ENCODE data around the gene ZFYVE28. TPM values are rescaled to one million over a fixed set of nuclear protein-coding genes. Genes with fewer than 3 reads are reported as not detected.

The ZFYVE28 gene
- total RNA-seq, 2 donors from 2014 or later = 49.4 to 63.6 TPM

DNA sequence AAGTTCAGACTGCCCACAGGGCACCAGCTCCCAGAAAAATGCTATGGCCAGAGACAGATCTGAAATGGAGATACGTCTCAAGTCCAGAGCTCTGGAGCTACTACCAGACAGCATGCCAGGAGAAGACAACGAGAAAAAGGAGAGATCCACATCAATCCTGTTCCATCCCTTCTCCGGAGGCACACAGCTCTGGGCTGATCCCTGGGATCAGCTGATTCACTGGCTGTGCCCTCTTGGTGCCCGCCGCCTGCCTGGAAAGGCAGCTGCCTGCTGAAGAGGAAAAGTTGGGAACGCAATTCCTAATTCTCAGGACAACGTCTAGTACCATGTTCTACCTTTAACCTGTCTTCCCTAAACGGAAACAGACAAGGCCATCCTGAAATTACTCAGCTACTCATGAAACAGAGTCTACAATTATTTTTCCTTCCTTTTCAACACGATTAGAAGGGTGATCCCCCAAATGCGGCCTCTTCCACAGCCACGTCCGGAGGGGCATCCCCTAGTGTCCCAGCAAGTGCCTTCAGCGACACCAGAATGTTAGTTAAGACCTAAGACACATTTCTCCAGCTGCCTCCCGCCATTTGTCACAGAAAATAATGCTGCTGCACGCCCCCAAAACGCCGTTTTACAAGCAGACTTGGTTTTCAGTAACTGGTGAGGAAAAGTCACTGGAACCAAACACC lies 2.4 kb downstream of the ZFYVE28 start:
- no peaks in the 10 kb centered on the region for H3K9me3 ChIP-seq (ENCODE audit: control insufficient read depth, low read length, poor library complexity, severe bottlenecking)
- Mint-ChIP-seq H3K36me3 (ENCODE audit: low read depth) (no peaks in the 10 kb centered on the region), H3K27ac (peak overlapping the region; percentile 81), H3K4me1 (peaks cover 55% of the 10 kb centered on the region), H3K4me3 (peak overlapping the region; percentile 90), H3K27me3 (no peaks in the 10 kb centered on the region)
- no peak for ATAC-seq
- DNase-seq = no peak

DNA sequence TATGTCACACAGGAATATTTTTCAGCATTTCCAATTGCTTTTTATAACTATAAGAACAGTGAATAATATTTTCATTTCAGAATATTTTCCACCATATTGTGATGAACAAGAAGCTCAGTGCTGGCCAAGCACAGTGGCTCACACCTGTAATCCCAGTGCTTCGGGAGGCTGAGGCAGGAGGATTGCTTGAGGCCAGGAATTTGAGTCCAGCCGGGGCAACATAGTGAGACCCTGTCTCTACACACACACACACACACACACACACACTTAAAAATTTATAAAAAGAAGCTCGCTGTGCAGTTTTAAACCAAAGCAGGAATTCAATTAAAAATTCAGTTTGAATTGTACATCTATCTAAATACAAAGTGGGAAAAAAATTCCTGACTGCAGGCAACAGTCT lies 3.2 kb downstream of the ZFYVE28 start:
- H3K36me3 Mint-ChIP-seq (ENCODE audit: low read depth) = no peaks in the 10 kb centered on the region
- peak overlapping the region; percentile 90 for H3K4me3 Mint-ChIP-seq
- H3K4me1 Mint-ChIP-seq = peaks cover 59% of the 10 kb centered on the region
- ATAC-seq (no peak), DNase-seq (no peak)
- H3K27ac Mint-ChIP-seq = peak overlapping the region; percentile 99
- no peaks in the 10 kb centered on the region for H3K9me3 ChIP-seq (ENCODE audit: control insufficient read depth, low read length, poor library complexity, severe bottlenecking)
- no peaks in the 10 kb centered on the region for H3K27me3 Mint-ChIP-seq

DNA sequence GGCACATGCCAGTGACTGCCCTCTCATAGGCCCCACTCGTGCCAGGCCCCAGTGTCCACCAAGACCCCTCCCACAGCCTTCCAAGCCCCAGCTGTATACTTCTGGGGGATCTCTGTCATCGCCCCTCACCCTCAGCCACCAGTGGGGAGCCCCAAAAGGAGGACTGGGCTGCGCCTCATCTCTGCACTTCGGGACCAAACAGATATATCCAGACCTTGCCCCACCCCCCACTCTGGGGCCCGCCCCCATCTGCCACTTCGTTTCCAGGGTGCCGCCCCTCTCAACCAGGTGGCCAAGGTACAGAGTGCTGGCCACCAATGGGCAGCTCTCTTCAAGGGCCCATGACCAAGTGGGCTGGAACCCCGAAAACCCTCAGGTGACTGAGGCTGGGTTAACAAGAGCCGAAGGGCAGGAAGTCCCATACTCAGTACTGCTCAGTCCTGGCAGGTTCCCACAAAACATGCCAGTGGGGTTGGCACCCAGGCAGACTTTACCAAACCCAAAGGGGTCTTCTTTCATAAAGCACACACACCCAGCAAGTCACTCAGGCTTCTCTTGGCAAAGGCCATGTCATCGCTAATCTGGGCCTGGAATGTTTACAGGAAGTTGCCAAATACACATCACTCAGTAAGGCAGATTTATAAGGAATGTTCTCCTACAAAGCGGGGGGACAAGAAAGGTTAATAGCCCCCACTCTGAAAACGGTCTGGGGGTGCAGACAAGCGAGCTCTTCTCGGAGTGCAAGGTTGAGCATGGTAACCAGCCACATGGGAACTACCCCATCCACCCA lies 4.4 kb downstream of the ZFYVE28 start:
- H3K27ac Mint-ChIP-seq = peak overlapping the region; percentile 99
- no peaks in the 10 kb centered on the region for H3K27me3 Mint-ChIP-seq
- peaks cover 57% of the 10 kb centered on the region for H3K4me1 Mint-ChIP-seq
- no peaks in the 10 kb centered on the region for H3K36me3 Mint-ChIP-seq (ENCODE audit: low read depth)
- H3K9me3 ChIP-seq (ENCODE audit: control insufficient read depth, low read length, poor library complexity, severe bottlenecking) = no peaks in the 10 kb centered on the region
- no peak for ATAC-seq
- peak; percentile 26 to 35 (median 30) for DNase-seq
- peak overlapping the region; percentile 94 for H3K4me3 Mint-ChIP-seq

DNA sequence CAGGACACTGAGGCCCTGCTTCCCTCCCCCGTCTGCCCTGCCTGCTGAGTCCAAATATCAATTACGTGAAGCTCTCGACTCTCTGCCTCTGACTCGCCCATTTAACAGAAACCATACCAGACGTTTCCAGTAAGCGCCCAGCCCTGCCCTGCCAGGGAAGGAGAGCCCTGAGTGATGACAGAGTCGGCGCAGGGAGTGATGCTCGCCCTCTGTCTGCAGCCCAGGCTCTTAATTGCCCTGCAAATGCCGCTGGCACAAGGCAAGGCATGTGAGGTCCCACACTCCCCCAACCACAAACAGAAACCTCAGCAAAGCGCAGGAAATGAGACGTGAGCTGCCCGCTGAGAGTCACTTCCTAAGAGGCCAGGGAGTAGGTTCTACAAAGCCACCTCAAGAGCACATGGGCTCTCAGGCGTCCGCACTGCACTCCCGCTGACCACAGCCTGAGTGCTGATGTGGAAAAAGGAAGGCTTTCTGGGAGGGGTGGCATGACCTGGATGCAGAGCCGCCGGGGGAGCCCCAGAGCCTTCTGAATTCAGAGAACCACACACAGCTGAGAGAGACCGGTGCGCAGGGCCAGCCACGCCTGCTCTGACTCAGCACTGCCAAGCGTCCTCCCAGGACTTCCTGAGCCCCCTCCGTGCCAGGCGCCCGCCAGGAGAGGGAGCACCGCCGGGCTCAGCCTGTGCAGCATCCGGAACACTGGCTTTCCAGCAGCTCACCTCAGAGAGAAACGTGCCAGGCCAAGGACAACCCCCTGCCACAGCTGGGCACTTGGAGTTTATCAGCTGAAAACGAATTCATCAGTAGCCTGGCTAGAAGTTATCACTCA lies 5.3 kb downstream of the ZFYVE28 start:
- H3K36me3 Mint-ChIP-seq (ENCODE audit: low read depth) = no peaks in the 10 kb centered on the region
- ATAC-seq (peak; percentile 81), DNase-seq (peak; percentile 83 to 92 (median 83))
- no peaks in the 10 kb centered on the region for H3K27me3 Mint-ChIP-seq
- peak overlapping the region; percentile 99 for H3K27ac Mint-ChIP-seq
- H3K9me3 ChIP-seq (ENCODE audit: control insufficient read depth, low read length, poor library complexity, severe bottlenecking) = no peaks in the 10 kb centered on the region
- peaks cover 65% of the 10 kb centered on the region for H3K4me1 Mint-ChIP-seq
- peak overlapping the region; percentile 94 for H3K4me3 Mint-ChIP-seq

DNA sequence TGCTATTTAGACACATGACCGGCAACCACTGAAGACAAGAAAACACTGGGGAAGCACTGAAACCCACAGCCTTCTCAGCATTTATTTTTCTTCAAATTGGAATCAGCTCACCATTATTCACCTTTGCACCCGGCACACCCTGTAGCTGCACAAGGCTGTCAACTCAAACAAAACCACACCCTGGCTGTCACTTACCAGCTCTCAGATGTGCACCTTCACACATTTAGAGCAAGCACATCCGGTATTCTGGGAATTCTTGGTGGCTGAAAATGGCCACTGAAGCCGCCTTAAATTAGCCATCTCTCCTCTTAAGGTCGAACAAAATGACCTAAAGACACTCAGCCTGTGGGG lies 5.9 kb downstream of the ZFYVE28 start:
- H3K27ac Mint-ChIP-seq = peak overlapping the region; percentile 99
- ATAC-seq = peak; percentile 45
- H3K4me3 Mint-ChIP-seq = peak overlapping the region; percentile 94
- H3K9me3 ChIP-seq (ENCODE audit: control insufficient read depth, low read length, poor library complexity, severe bottlenecking) = no peaks in the 10 kb centered on the region
- DNase-seq = peak in 2 of 3 donors; percentile 39 to 43
- H3K27me3 Mint-ChIP-seq = no peaks in the 10 kb centered on the region
- peaks cover 67% of the 10 kb centered on the region for H3K4me1 Mint-ChIP-seq
- H3K36me3 Mint-ChIP-seq (ENCODE audit: low read depth) = no peaks in the 10 kb centered on the region

DNA sequence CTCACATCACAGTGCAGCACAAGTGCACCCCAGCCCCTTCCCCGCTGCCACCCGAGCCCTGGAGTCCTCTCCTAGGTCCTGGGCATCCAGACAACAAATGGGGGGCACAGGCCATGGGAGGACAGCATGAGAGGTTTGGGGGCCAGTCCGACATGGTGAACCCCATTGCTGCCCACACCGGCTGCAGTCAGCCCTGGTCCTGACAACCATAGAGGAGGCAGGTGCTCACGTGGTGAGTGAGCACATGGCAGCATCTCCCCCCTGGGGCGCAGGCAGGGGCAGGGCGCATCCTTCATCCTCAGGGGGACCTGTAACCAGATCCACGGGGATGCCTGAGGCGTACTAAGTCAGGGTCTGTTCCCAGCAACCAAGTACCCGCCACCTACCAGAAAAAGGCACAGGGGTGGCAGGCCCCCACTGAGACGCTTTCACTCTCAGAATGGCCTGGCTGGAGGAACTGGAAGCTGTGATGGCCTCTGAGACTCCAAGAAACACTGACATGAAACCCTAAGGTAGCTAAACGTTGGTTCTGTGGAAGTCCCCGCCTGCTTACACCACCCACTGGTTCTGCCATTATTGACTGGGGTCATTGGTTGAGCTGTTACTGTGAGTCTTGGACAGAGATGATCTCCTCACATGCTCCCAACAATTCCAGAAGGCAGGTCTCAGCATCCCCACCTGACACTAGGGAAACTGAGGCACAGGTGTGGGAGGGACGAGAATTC lies 6.5 kb downstream of the ZFYVE28 start:
- DNase-seq (no peak), ATAC-seq (no peak)
- Mint-ChIP-seq H3K27ac (peak overlapping the region; percentile 99), H3K4me3 (peak overlapping the region; percentile 94), H3K36me3 (ENCODE audit: low read depth) (no peaks in the 10 kb centered on the region), H3K4me1 (peaks cover 70% of the 10 kb centered on the region), H3K27me3 (no peaks in the 10 kb centered on the region)
- no peaks in the 10 kb centered on the region for H3K9me3 ChIP-seq (ENCODE audit: control insufficient read depth, low read length, poor library complexity, severe bottlenecking)

DNA sequence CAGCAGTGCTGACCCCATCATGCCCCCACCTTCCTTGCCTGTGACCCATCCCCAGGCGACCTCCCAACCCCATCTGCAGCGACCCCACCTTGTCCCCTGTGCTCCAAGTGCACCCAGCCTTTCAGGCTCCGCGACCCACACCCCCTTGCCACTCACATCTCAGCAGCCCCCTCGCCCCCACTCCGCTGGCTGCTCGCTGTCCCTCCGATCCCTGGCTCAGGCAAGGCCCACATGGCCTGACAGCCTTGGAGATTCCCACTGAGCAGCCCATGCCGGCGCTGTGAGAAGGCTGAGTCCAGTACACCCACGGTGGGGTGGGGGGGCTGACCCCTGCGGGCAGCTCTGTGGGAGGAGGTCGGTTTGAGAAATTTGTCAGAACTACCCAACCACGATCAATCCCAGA lies 9.1 kb downstream of the ZFYVE28 start:
- peaks cover 61% of the 10 kb centered on the region for H3K4me1 Mint-ChIP-seq
- H3K36me3 Mint-ChIP-seq (ENCODE audit: low read depth) = no peaks in the 10 kb centered on the region
- no peak for DNase-seq
- H3K9me3 ChIP-seq (ENCODE audit: control insufficient read depth, low read length, poor library complexity, severe bottlenecking) = no peaks in the 10 kb centered on the region
- H3K27me3 Mint-ChIP-seq = no peaks in the 10 kb centered on the region
- peak overlapping the region; percentile 61 for H3K27ac Mint-ChIP-seq
- H3K4me3 Mint-ChIP-seq = no peak overlapping the region
- ATAC-seq = no peak

DNA sequence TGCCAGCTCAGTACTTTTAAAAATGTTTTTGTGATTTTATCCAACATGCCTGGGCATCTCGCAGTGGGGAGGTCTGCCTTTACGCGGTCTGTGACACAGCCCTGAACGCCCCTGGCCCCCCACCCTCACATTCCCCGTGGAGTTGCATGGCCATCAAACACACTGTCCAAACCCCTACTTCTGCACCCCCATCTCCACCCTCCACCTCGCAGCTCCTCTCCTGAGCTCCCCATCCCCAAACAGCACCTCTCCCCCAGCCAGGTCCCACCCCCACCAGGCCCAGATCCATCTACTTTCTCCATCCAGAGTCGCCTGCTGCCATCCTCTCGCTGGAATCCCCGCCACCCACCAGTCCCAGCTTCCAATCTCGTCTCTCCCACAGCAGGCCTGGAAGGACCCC lies 9.5 kb downstream of the ZFYVE28 start:
- ATAC-seq (no peak), DNase-seq (no peak)
- Mint-ChIP-seq H3K36me3 (ENCODE audit: low read depth) (no peaks in the 10 kb centered on the region), H3K4me1 (peaks cover 61% of the 10 kb centered on the region), H3K4me3 (no peak overlapping the region), H3K27me3 (no peaks in the 10 kb centered on the region), H3K27ac (peak overlapping the region; percentile 61)
- H3K9me3 ChIP-seq (ENCODE audit: control insufficient read depth, low read length, poor library complexity, severe bottlenecking) = no peaks in the 10 kb centered on the region

DNA sequence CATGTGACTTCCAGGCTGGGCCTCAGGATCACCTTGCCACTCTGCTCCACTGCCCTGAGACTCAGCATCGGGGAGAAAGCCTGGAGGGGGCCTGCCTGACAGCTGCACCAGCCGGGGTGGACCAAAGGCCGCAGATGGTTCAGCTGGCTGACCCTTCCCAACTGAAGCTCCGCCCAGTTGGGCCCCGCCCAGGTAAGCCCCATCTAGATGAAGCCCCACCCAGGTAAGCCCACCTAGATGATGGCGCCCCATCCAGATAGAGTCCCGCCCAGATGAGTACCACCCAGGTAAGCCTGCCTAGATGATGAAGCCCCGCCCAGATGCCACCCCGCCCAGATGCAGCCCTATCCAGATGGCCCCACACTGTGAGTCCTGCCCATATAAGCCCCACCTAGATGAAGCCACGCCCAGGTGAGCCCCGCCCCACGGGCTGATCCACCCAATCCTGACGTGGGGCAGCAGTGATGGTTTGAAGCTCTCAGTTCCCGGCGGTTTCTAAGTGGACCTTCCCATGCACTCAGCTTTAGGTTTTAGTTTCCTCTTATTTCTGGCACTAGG lies 10.0 kb downstream of the ZFYVE28 start:
- ATAC-seq (no peak), DNase-seq (no peak)
- Mint-ChIP-seq H3K27me3 (no peaks in the 10 kb centered on the region), H3K4me3 (no peak overlapping the region), H3K36me3 (ENCODE audit: low read depth) (no peaks in the 10 kb centered on the region), H3K4me1 (peaks cover 56% of the 10 kb centered on the region), H3K27ac (peak overlapping the region; percentile 61)
- H3K9me3 ChIP-seq (ENCODE audit: control insufficient read depth, low read length, poor library complexity, severe bottlenecking) = no peaks in the 10 kb centered on the region

DNA sequence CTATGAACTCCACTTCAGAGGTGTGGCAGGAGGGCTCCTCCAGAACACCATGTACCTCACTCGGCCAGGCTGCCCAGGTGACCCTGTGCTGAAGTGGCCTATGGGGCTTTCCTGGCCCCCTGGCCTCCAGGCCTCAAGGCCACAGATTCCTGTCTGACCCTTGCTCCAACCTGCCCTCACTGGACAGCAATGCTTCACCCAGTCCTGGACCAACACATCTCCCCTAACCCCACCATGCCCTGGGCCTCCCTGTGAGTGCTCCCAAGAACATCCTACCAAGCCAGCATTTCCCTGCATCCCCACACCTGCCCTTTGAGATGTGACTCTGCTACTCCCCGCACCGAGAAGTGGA lies 10.5 kb downstream of the ZFYVE28 start:
- Mint-ChIP-seq H3K4me1 (peaks cover 53% of the 10 kb centered on the region), H3K4me3 (no peak overlapping the region), H3K27me3 (no peaks in the 10 kb centered on the region), H3K36me3 (ENCODE audit: low read depth) (no peaks in the 10 kb centered on the region), H3K27ac (peak overlapping the region; percentile 16)
- ATAC-seq (no peak), DNase-seq (no peak)
- H3K9me3 ChIP-seq (ENCODE audit: control insufficient read depth, low read length, poor library complexity, severe bottlenecking) = no peaks in the 10 kb centered on the region

DNA sequence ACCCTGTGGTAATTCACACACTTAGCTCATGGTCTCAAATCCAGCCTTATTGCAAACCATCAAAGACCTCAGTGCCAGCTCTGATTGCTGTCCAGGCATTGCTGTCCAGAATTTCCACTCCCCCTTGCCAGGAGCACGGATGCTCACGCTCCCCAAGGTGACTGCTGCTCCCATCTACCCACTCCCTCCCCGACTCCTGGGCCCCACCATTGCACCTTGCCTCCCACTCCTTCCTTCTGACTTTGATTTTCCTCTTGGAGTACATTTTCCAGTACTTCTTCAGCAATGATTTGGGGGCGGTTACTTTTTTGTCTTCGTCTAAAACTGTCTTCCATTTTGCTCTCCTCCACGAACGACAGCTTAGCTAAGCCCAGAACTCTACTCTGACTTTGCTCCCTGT lies 11.5 kb downstream of the ZFYVE28 start:
- no peak overlapping the region for H3K4me3 Mint-ChIP-seq
- no peaks in the 10 kb centered on the region for H3K36me3 Mint-ChIP-seq (ENCODE audit: low read depth)
- H3K9me3 ChIP-seq (ENCODE audit: control insufficient read depth, low read length, poor library complexity, severe bottlenecking) = no peaks in the 10 kb centered on the region
- ATAC-seq (no peak), DNase-seq (no peak)
- H3K27ac Mint-ChIP-seq = peak overlapping the region; percentile 81
- H3K27me3 Mint-ChIP-seq = no peaks in the 10 kb centered on the region
- H3K4me1 Mint-ChIP-seq = peaks cover 53% of the 10 kb centered on the region

DNA sequence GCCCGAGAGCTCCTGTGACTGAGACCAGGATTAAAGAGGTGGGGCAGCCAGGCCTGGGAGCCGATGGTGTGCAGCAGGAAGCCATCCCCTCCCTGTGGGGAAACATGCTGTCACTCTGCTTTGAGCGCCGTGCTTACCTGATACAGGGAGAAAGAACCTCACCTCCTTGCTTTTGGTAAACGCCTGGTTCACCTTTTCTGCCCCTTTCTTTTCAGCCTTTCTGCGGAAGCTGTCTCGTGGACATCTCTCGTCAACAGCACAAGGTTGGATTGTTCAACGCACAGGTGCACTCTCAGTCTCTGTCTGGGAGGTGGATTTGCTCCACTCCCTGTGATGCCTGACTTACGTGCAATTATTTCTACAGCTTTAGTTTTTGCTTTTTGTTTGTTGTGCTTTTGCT lies 12.0 kb downstream of the ZFYVE28 start:
- DNase-seq (no peak), ATAC-seq (no peak)
- Mint-ChIP-seq H3K36me3 (ENCODE audit: low read depth) (no peaks in the 10 kb centered on the region), H3K27ac (peak overlapping the region; percentile 81), H3K4me1 (peaks cover 58% of the 10 kb centered on the region), H3K27me3 (no peaks in the 10 kb centered on the region), H3K4me3 (peak overlapping the region; percentile 57)
- H3K9me3 ChIP-seq (ENCODE audit: control insufficient read depth, low read length, poor library complexity, severe bottlenecking) = no peaks in the 10 kb centered on the region
